Calu3 (cell line): ENCODE measurements around the gene EXOC1L. TPM values are rescaled to one million over a fixed set of nuclear protein-coding genes. Genes with fewer than 3 reads are reported as not detected.

ENCODE experiments used
- BruUV-seq: library from RNA; stranded (reverse); fragments of 400-500 nt; replicated peaks from 2 replicates; lab custom pipeline; 2021; lab: Mats Ljungman, UMichigan
- CTCF ChIA-PET: fragments of 300-600 bp; sonication (Branson Sonifier 250); formaldehyde crosslinking; loops from one replicate; lab custom pipeline; 2022; ENCODE audit warnings: antibody characterized with exemption; lab: Charles Lee
- DNase-seq: peaks from one replicate; pipeline ENCODE4 v3.0.0; 2022
- H3K27ac Mint-ChIP-seq: one replicate; pipeline ENCODE4 v1.8.0; 2022; ENCODE audit warnings: mixed read lengths; ENCODE audit not compliant: unreplicated experiment
- H3K27me3 Mint-ChIP-seq: one replicate; pipeline ENCODE4 v1.8.0; 2022; ENCODE audit warnings: mixed read lengths; ENCODE audit not compliant: unreplicated experiment
- H3K36me3 Mint-ChIP-seq: one replicate; pipeline ENCODE4 v1.8.0; 2022; ENCODE audit warnings: mild to moderate bottlenecking, moderate library complexity, mixed read lengths; ENCODE audit not compliant: insufficient read depth, unreplicated experiment
- H3K4me1 Mint-ChIP-seq: one replicate; pipeline ENCODE4 v1.8.0; 2022; ENCODE audit warnings: mild to moderate bottlenecking, low read depth, mixed read lengths; ENCODE audit not compliant: unreplicated experiment
- H3K4me3 Mint-ChIP-seq: one replicate; pipeline ENCODE4 v1.8.0; 2022; ENCODE audit warnings: mild to moderate bottlenecking, low read depth, moderate library complexity, mixed read lengths; ENCODE audit not compliant: unreplicated experiment
- H3K9me3 Mint-ChIP-seq: one replicate; pipeline ENCODE4 v1.8.0; 2022; ENCODE audit warnings: low read depth, mixed read lengths; ENCODE audit not compliant: unreplicated experiment
- CTCF ChIP-seq: fragments of 200-600 bp; IDR thresholded peaks from one replicate; pipeline ENCODE4 v1.8.0; 2022; ENCODE audit warnings: antibody characterized with exemption; ENCODE audit not compliant: unreplicated experiment
- intact Hi-C: fragments of 100-400 bp; cut with micrococcal nuclease; formaldehyde crosslinking; loops from one replicate; pipeline ENCODE4 v1.10.0; 2022; ENCODE audit not compliant: unreplicated experiment
- total RNA-seq: library from RNA; stranded (reverse); gene quantifications from 2 replicates; pipeline ENCODE4 v1.2.3, GENCODE V29; 2022

EXOC1L gene
- total RNA-seq, 1 experiment from 2014 or later: not detected

- H3K9me3 Mint-ChIP-seq: no peaks in the 10 kb centered on the region
- CTCF ChIA-PET: no interaction called here
- no peak for TF ChIP-seq CTCF
- no peaks in the 10 kb centered on the region for H3K27me3 Mint-ChIP-seq
- no peak overlapping the region for H3K27ac Mint-ChIP-seq
- BruUV-seq: no TSS peak
- peaks cover 17% of the 10 kb centered on the region for H3K36me3 Mint-ChIP-seq
- no peak overlapping the region for H3K4me3 Mint-ChIP-seq
- DNase-seq: no peak
- H3K4me1 Mint-ChIP-seq: peaks cover 10% of the 10 kb centered on the region
- intact Hi-C loops: loop anchor here (5.0 kb wide), 1 partner anchor 317 kb away; the partner anchor contains the start of gene CLOCK
These were observed 45.1 kb downstream of the EXOC1L start for GRCh38 chr4:55864577-55865223.

GRCh38 chr4:55865228-55865806, 45.7 kb downstream of the EXOC1L start:
- no TSS peak for BruUV-seq
- no peaks in the 10 kb centered on the region for H3K27me3 Mint-ChIP-seq

GRCh38 chr4:55866290-55866907, 46.8 kb downstream of the EXOC1L start:
- TF ChIP-seq CTCF: no peak
- Mint-ChIP-seq H3K4me1 (peaks cover 10% of the 10 kb centered on the region), H3K4me3 (no peak overlapping the region), H3K27me3 (no peaks in the 10 kb centered on the region), H3K27ac (peak overlapping the region; percentile 61), H3K9me3 (no peaks in the 10 kb centered on the region), H3K36me3 (peaks cover 11% of the 10 kb centered on the region)
- CTCF ChIA-PET: interaction anchor here (0.6 to 1.1 kb wide), 2 partner anchors 82 to 456 kb away, joined by 4 to 6 read pairs; no protein-coding TSS in a partner anchor
- no TSS peak for BruUV-seq
- DNase-seq: peak; percentile 1
- intact Hi-C loops: loop anchor here (2.0 to 5.0 kb wide), 2 partner anchors 130 to 319 kb away; partner anchors contain the start of gene CLOCK

More at GRCh38 chr4:55865228-55865806, 45.7 kb downstream of the EXOC1L start:
- peaks cover 17% of the 10 kb centered on the region for H3K36me3 Mint-ChIP-seq
- H3K9me3 Mint-ChIP-seq: no peaks in the 10 kb centered on the region
- CTCF ChIA-PET: interaction anchor here (1.1 kb wide), 1 partner anchor 83 kb away, joined by 4 read pairs; no protein-coding TSS in a partner anchor
- no peak for DNase-seq
- TF ChIP-seq CTCF: no peak
- H3K4me1 Mint-ChIP-seq: peaks cover 10% of the 10 kb centered on the region
- H3K27ac Mint-ChIP-seq: no peak overlapping the region
- H3K4me3 Mint-ChIP-seq: no peak overlapping the region
- intact Hi-C loops: loop anchor here (5.0 kb wide), 1 partner anchor 318 kb away; the partner anchor contains the start of gene CLOCK

GRCh38 chr4:55866973-55867574, 47.5 kb downstream of the EXOC1L start:
- peaks cover 10% of the 10 kb centered on the region for H3K36me3 Mint-ChIP-seq
- DNase-seq: peak; percentile 9
- H3K27ac Mint-ChIP-seq: no peak overlapping the region
- H3K4me1 Mint-ChIP-seq: peaks cover 10% of the 10 kb centered on the region
- no TSS peak for BruUV-seq
- intact Hi-C loops: loop anchor here (2.0 to 5.0 kb wide), 2 partner anchors 130 to 320 kb away; partner anchors contain the start of gene CLOCK
- CTCF ChIA-PET: no interaction called here
- no peak overlapping the region for H3K4me3 Mint-ChIP-seq
- H3K27me3 Mint-ChIP-seq: no peaks in the 10 kb centered on the region
- H3K9me3 Mint-ChIP-seq: no peaks in the 10 kb centered on the region
- peak; percentile 31 for TF ChIP-seq CTCF
